HG03442 (cell line): Measurements from ENCODE around the gene DDX28.
A peak's percentile ranks its signal among the peaks of the same experiment; 100 is the strongest.
"Not testable (repeated sequence)": the region's sequence is repeated elsewhere in the genome, so short reads cannot be mapped to it uniquely, and the experiment has no call there.

Experiments used
- ATAC-seq: cut with Tn5 transposase; IDR thresholded peaks from one replicate; pipeline ENCODE4 v1.9.1; 2021; ENCODE audit warnings: mild to moderate bottlenecking, moderate library complexity; ENCODE audit not compliant: unreplicated experiment

The DDX28 gene

DNA sequence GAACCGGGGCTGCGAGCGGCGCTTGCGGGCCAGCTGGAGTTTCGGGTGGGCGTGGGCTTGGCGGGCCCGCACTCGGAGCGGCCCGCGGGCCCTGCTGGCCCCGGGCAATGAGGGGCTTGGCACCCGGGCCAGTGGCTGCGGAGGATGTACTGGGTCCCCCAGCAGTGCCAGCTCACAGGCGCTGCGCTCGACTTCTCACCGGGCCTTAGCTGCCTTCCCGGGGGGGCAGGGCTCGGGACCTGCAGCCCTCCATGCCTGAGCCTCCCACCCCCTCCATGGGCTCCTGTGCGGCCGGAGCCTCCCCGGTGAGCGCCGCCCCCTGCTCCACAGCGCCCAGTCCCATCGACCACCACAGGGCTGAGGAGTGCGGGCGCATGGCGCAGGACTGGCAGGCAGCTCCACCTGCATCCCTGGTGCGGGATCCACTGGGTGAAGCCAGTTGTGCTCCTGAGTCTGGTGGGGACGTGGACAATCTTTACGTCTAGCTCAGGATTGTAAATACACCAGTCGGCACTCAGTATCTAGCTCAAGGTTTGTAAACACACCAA is 24.7 kb downstream of the DDX28 start:
- ATAC-seq: not testable (repeated sequence)

GRCh38 chr16:67996666-67997065 is 26.4 kb downstream of the DDX28 start:
- no peak for ATAC-seq

GRCh38 chr16:67995423-67995822 is 27.6 kb downstream of the DDX28 start:
- ATAC-seq: no peak

GRCh38 chr16:67994040-67994408 is 29.0 kb downstream of the DDX28 start:
- not testable (repeated sequence) for ATAC-seq

DNA sequence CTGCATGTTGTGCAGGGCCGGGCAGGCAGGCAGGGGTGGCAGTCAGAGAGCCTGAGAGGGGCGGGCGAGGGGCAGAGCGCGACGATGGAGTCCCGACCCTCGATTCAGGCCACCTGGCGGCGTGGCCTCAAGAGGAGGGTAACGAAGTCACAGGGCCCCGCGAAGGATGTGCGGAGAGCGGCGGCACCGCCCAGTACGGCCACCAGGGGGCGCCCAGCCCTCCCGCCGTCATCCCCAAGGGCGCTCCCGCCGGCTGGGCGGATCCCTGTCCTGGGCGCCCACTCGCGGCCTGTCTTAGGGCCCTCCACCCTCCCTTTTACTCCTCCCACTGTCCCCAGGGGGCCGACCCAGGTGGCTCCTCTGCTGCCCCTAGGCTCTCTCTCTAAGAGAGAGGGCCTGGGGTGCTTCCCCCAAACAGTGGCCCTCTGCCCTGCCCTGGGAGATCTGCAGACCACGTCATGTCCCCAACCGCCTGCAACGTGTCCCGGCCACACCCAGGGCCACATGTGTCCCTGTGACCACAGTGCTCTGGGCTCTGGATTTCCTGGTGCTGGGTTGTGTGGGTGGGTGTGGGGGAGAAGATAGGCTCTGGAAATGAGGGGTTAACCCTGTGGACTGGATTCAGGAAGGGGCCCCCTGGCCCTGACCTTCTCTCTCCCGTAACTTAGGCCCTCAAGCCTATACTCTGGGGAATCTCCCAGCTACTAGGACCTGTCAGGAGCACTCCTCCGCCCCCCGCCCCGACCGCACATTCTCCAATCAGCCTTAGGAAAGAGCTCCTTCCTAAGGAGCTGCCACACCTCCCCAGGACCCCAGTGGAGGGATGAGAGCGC is 29.6 kb downstream of the DDX28 start:
- peak; percentile 63 for ATAC-seq

GRCh38 chr16:67992661-67993206 is 30.3 kb downstream of the DDX28 start:
- no peak for ATAC-seq

DNA sequence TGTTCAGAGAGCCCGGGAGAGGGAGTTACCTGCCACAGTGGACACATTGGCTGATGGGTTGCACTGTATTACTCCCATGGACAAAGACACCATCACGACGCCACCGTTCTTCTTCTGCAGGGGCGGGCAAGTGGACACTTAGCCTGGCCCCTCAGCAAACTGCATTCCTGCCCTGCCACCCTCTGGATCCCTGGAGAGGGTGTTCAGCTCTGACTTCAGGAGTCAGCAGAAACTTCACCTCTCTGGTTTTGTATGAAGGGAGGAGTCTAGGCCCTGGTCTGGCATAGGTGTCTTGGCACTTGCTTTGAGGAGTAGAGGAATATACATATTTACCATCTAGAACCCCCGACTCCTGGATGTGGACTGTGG is 33.0 kb downstream of the DDX28 start:
- no peak for ATAC-seq

DNA sequence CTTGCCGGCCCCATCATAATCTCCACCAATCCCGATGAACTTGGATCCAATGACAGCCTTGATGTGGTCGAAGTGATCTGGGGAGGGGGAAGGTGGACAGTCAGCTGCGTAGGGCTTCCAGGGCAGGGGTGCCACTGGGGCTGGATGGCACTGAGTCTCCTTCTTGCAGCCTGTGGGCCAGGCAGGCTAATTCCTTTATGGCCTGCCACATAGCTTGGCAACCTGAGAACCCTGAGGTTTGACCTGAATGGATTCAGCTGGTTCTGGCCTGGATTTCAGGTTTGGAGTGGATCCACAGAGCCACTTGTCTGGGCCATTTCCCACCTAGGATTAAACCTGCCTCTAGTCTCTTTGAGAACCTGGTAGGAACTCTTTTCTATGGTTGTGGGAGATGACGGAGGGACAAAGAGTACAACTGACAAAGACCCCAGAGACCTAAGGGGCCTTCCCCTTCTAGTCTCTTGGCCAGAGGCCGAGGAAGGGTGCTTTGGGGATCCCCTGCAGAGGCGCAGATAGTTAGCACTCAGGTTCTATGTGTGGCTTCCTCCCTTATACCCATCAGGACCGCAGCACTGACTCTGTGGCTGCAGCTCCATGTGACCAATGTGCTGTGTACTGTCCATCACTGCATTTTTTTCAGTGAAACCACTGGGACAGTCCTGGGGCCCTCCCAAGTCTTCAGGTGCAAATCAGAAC is 33.6 kb downstream of the DDX28 start:
- ATAC-seq: no peak

GRCh38 chr16:67988675-67989074 is 34.4 kb downstream of the DDX28 start:
- no peak for ATAC-seq

- no peak for ATAC-seq
Observed at GRCh38 chr16:67987460-67988160, 35.4 kb downstream of the DDX28 start.

GRCh38 chr16:67986949-67987348 is 36.1 kb downstream of the DDX28 start:
- ATAC-seq: no peak

DNA sequence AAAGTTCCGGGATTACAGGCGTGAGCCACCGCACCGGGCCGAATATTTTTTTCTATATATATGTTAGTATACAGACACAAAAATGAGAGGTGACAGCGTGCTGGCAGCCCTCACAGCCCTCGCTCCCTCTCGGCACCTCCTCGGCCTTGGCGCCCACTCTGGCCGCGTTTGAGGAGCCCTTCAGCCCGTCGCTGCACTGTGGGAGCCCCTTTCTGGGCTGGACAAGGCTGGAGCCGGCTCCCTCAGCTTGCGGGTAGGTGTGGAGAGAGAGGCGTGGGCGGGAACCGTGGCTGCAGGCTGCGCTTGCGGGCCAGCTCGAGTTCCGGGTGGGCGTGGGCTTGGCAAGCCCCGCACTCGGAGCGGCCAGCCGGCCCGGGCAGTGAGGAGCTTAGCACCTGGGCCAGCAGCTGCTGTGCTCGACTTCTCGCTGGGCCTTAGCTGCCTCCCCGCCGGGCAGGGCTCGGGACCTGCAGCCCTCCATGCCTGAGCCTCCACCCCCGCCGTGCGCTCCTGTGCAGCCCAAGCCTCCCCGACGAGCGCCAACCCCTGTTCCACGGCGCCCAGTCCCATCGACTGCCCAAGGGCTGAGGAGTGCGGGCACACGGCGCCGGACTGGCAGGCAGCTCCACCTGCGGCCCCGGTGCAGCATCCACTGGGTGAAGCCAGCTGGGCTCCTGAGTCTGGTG is 40.9 kb downstream of the DDX28 start:
- no peak for ATAC-seq

DNA sequence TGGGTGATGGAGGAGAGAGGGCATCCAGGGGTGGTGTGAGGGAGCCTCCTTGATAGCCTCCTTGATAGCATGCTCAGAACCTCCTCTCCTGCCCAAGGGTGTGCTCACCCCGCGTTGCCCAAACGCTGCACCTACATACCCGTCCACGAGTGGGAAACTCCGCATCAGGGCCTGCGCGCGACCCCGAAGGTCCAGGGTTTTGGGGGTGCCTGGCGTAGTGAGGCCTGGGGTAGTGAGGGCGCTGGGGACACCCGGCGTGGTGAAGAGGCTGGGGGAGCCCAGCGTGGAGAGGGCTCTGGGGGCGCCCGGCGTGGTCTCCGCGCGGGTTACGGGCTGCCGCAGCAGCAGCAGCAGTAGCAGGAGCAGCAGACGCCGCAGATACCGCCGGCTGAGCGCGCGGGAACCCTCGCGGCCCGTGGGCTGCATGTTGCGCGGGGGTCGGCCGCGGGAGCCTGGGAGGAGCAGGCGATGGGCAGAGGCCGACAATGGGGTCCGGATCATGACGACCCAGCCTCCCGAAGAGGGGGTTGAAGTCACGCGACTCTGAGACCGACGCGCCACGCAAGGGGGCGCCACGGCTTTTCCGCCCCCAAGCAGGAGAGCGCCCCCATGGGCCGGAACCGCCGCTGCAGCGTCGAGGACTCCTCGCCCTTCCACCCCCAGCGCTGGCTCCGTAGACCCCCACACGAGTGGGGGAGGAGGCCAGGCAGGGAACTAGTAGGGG is 42.9 kb downstream of the DDX28 start, which contains the start of gene DPEP3:
TSS of gene DPEP3 (minus strand) at position 545 of the 724 bp plus-strand sequence. CDS start at position 426, 119 bp downstream.
- no peak for ATAC-seq

GRCh38 chr16:67977469-67978227 is 45.4 kb downstream of the DDX28 start:
- ATAC-seq: no peak

DNA sequence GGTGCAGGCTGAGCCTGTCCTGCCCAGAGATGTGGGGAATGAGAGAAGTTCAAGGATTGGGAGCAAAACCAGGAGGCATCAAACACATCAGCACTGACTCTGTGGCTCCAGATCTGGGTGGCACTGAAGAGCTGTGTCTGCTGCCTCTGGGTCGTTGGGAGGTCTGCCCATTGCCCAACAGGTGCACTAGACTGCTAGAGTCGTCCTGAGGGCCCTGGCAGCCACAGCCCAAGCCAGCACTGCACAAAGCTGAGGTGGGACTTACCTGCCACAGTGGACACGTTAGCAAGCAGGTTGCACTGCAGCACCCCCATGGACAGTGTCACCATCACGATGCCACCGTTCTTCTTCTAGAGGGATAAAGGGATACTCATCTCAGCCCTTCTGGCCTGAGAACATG is 46.0 kb downstream of the DDX28 start:
- no peak for ATAC-seq

DNA sequence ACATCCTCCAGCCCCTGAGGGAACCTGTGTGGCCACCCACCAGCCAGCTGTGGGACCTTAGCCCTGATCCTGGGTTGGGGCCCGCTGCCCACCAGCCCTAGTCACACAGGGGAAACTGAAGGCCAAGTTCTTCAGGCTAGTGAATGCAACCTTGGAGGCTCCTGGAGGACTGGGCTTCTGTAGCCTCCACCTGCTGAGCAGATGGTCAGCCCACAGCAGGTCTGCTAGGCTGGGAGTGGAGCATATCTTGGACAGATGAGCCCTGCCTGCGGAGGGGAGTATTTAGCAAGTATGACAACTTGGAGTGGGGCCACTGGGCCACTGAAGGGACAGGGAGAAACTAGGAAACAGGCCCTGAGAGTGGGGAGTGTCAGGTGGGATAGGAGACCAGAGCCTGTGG is 46.8 kb downstream of the DDX28 start:
- no peak for ATAC-seq

GRCh38 chr16:67975321-67976105 is 47.5 kb downstream of the DDX28 start:
- no peak for ATAC-seq

DNA sequence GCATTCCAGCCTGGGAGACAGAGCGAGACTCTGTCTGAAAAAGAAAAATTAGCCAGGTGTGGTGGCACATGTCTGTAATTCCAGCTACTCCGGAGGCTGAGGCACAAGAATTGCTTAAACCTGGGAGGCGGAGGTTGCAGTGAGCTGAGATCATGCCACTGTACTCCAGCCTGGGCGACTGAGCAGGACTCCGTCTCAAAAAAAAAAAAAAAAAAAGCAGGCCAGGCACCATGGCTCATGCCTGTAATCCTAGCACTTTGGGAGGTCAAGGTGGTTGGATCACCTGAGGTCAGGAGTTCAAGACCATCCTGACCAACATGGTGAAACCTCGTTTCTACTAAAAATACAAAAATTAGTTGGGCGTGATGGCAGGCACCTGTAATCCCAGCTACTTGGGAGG is 50.7 kb downstream of the DDX28 start:
- not testable (repeated sequence) for ATAC-seq
